GM19468 (cell line): ENCODE results near the gene NCAPD3.

Source experiments
- ATAC-seq: cut with Tn5 transposase; IDR thresholded peaks from one replicate; pipeline ENCODE4 v1.9.1; 2021; ENCODE audit warnings: mild to moderate bottlenecking, moderate library complexity, moderate number of reproducible peaks; ENCODE audit not compliant: unreplicated experiment; ENCODE audit errors: extremely low read depth

The NCAPD3 gene

DNA sequence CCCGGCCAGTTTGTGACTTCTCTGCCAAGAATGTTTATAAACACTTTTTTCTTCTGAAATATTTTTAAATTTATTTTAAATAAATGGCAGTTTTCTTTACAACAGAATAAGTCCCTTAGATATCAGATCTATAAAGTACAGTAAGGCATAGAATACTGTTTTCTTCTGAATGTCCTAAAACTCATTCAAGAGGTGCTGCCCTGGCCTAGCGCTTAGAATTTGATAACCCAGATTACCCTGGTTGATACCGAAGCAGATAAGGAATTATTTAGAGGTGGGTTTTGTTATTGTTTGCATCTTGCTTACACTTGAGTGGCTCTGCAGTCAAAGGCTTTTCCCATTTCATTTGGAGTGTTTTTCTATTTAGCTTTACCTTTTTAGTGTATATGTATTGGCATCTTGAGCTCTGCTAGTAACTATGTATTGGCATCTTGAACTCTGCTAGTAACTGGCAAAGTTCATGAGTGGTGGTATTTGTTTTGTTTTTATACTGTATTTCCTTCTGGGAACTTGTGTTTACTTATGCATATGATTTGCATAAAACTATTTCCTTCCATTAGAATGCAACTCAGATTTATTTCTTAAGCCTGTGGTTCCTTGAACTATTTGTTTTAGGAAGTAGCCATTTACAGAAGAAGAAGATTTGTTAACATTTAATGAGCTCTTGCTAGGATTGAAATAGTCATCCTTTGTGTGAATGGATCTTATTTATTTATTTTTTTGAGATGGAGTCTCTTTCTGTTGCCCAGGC, 30.8 kb upstream of the NCAPD3 start:
- ATAC-seq, result no peak

DNA sequence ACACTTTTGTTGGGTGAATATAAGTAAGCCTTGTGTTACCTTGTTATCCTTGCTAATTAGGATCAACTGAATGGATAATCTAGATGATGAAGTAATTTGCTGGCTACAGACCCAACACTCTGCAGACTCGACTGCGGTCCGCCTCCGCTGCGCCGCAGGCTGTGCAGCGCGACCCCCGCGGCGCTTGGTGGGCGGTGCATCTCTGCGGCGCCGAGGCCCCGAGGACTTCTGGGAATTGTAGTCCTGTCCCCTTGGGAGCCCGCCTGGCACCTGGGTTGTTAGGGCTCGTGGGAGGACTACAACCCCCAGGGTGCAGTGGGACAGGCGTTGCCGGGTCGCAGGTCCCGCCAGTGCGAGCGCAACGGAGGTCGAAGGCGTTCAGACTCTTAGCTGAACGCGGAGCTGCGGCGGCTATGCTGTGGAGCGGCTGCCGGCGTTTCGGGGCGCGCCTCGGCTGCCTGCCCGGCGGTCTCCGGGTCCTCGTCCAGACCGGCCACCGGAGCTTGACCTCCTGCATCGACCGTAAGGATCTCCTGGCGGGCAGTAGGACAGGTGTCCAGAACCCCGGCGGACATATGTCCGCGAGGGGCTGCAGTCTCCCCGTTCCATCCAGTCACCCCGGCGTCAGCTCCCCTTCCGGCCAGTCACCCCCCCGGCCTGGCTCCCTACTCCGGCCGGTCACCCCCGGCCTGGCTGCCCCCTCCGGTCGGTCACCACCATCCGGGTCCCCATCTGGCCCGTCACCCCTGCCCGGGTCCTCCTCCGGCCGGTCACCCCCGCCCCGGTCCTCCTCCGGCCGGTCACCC, 29.6 kb upstream of the NCAPD3 start, which contains the start of the genes ACAD8 and THYN1:
ACAD8 (plus strand) TSS at position 381 of the 806 bp plus-strand sequence; CDS start at position 414, 33 bp downstream.
THYN1 (minus strand) TSS at position 165 of the 806 bp plus-strand sequence. CDS start 470 bp downstream, outside the sequence.
- peak; percentile 100 for ATAC-seq

DNA sequence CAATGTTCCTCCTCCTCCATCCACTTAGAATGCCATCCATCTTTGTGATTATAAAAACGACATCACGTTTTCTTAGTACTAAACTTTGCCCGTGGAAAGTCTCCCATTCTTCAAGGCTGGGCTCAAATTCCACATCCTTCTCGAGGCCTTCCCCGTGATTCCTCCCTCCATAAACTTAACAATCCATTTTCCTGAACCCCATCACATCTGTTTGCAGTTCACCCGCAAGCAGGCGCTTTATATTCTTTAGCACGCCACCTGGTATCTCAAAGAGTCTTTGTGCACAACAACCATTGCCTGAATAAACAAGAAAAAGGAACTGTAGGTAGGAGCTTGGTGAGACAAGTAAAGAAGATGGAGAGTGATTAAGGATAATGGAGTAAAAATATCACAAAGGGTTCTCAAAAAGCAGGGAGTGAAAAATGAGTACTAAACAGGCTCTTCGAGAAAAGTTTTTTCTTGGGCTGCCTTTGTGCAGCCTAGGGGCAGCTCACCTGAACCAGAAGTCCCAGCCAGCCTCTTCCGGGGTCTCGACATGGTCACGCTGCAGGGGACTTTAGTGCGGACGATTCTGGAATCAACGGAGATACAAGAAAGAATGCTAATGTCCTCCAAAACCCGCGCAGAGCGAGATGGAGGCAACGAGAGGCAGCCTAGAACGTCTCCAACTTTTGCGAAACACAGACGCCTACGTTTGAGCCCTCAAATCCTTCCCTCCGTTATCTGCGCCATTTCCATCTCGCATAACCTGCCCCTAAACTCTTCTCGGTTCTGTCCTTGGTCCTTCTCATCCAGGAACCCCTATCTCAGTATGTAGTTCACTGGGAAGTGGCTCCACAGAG, 28.8 kb upstream of the NCAPD3 start:
- peak; percentile 2 for ATAC-seq

DNA sequence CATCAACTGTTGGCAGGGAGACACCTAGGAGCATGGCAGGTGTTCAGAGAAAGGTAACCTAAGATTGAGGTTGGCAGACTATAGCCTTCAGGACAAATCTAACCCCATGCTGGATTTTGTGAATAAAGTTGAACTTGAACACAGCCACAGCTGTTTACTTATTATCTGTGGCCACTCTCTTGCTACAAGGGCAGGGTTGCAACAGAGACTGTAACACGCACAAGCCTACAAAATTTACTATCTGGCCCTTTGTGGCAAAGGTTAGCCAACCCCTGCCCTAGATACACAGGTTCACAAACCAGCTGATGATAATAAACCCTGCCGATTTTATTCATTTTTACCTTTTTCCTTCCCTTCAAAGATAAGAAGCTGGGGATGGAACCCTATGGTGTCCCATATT, 26.9 kb upstream of the NCAPD3 start:
- no peak for ATAC-seq

DNA sequence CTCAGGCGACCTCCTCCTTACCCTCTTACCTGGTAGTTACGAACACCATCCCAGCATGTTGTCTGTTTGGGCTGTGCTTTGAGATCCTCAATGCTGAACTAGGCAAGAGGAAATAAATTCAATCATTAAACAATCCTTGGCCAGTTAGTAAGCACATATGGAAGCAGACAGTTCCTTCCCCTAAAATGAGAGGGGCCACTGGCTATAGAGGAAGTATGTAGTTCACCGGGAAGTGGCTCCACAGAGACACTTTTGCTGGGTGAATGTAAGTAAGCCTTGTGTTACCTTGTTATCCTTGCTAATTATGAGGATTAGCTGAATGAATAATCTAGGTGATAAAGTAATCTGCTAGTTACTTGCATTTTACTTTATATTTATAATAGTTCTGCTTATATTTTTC, 26.5 kb upstream of the NCAPD3 start:
- ATAC-seq, result no peak

DNA sequence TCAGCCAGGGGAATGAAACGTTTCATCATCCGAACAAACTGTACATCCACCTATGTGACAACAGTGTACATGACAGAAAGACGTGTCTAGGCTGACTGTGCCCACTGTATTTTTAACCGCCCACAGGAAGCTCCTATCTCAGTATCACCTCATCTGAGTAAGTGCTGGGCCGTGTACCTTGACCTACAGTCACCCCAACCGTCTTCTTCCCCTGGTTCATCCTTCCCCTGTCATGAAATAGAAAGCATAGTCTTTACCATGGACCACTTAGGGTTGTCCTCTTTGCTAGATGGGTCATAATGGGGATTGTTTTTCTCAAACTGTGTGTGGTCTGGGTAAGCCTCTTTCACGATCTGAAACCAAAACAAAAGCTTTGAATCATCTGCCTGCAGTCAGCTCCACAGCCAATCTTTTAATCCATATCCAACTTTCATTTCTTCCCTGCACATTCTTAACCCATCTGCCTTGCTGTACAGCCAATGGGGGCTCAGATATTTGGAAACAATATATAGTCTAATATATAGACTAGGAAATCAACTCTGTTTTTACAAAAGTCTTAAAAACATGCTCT, 25.2 kb upstream of the NCAPD3 start:
- no peak for ATAC-seq

DNA sequence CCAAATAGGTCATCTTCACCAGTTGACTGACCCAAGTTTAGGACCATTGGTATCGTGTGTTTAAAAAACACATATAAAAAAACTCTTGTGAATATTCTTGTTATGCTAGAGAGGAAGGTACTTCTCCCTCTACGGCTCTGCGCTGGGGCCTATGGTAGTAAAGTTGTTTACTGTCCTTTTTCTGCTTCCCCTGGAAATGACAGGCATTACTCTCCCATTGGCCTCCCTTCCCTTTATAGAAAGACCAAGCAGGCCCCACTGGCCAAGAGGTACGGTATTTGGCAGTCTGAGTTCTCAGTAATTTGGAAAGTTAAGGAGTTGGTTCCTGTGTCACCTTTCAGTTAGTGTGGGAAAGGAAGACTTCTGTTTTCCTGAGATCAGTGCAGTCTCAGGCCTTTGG, 22.9 kb upstream of the NCAPD3 start:
- no peak for ATAC-seq

DNA sequence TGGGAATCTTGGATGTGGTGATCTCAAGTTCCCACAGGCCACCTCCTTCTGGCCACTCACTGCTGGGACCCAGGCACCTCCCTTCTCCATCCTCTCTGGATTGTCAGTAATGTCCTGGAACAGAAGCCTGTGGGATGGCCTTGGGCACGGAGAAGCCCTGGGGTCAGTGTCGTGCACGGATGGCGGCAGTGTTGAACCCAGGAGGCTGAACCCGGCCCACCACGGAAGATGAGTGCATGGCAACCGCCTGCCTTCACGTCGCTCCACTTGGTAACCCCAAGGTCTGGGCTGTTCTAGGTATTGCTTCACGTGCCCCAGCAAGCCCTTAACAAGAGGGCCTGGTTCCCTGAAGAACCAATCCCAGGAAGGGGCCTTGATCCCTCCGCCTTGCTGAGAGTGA, 22.3 kb upstream of the NCAPD3 start:
- no peak for ATAC-seq

DNA sequence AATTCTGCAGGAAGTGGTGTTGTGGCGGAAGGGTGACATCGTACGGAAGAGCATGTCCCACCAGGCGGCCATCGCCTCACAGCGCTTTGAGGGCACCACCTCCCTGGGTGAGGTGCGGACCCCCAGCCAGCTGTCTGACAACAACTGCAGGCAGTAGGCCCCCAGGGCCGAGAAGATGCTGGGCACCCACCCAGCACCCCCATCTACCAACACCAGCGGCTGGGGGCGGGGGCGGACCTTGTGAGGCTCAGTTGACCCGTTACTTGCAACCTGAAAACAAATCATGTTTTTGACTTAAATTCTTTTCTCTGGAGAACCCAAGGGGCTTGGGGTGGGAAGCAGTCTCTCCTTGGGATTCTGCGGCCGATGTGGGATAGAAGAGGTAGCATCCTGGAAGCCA, 21.7 kb upstream of the NCAPD3 start:
- no peak for ATAC-seq

DNA sequence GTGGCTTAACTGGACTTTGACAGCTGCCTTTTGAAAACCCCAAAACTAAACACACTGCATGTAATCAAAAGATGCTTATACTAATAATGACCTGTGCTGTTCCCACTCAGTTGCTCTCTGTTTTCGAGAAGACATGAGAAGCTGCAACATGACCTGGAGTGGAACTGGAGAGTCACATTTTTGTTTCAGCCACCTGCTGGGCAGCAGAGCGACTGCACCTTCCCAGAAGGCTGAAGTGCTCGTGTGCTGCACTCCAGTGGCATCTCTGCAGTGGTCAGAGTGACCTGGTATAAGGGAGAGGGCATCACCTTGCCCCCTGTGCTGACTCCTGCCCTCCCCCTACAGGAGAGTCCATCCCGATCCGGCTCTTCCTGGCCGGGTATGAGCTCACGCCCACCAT, 20.8 kb upstream of the NCAPD3 start:
- peak; percentile 81 for ATAC-seq

DNA sequence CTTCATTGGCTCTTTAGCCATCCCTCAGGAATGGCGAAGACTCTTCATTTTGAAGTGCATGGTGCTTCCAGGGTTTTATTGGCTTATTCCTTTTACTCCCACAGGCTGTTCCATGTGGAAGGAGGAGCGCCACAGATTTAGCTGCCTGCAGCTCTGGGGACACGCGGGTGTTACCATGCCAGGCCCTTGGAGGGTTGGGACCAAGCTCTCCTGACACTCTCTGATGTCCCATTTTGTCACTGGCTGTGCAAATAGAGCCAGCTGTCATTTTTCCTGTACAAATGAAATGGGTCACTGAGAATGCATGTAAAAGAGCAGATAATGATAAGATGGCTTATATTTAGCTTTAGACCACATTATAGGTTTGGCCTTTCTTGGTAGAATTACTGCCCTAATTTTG, 20.1 kb upstream of the NCAPD3 start:
- ATAC-seq, result no peak

DNA sequence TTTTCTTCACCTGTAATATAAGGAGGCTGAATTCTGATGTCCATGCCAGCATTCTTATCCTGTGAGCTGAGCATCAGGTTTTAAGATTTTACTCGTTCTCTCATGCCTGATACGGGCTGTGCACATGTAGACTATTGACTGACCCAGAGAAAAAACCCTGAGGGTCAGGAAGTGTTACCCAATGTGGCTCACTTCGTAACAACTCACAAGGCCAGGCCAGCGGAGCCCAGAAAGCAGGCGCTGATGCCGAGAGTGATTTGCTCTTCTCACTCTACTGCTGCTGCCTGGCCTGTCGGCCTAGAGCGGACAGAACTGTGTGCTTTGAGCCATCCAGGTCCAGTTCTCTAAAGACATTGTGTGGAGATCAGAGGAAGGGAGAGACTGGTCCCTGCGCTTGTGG, 18.6 kb upstream of the NCAPD3 start:
- ATAC-seq, result no peak

DNA sequence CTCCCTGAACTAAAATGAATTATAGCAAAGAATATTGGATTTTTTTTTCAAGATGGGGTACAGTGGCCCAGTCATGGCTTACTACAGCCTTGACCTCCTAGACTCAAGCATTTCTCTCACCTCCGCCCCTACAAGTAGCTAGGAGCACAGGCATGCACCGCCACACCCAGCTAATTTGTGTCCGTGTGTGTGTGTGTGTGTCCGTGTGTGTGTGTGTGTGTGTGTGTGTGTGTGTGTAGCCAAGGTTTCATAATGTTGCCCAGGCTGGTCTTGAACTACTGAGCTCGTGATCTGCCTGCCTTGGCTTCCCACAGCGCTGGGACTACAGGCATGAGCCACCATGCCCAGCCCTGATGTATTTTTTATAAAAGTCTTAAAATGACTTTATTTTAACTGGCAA, 16.8 kb upstream of the NCAPD3 start:
- no peak for ATAC-seq

DNA sequence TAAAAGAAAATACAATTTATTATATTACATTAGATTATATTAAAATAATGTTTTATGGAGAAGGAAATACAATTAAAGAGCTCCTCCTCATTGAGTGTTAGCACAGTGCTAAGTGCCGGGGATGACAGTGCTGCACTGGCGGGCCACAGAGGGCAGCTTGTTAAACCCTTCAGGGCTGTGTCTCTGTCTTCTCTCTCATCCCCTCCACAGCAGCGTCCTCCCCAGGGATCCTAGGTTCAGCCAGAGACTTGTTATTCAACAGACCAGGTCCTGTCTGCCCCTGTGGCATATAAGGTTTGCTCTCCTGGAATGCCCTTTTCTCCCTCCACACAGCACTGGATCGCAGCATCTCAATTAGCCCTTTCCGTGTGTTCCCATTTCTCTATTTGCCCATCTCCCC, 15.2 kb upstream of the NCAPD3 start:
- no peak for ATAC-seq

DNA sequence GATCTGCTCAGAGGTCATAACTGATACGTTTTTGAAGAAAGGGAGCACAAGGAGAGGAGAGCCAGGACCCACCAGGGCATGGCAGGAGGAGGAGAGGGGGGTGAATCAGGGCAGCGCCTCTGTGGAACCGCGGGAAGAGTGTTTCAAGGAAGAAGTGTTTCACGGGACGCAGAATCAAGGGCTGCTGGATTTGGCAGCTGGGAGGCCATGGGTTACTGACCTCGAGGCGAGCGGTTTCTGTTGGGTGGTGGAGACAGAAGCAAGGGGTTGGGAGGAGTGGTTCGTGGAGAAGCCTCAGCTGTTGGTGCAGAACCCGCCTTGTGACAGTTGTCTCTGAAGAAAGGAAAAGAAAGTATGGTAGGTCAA, 13.8 kb upstream of the NCAPD3 start:
- ATAC-seq, result no peak

DNA sequence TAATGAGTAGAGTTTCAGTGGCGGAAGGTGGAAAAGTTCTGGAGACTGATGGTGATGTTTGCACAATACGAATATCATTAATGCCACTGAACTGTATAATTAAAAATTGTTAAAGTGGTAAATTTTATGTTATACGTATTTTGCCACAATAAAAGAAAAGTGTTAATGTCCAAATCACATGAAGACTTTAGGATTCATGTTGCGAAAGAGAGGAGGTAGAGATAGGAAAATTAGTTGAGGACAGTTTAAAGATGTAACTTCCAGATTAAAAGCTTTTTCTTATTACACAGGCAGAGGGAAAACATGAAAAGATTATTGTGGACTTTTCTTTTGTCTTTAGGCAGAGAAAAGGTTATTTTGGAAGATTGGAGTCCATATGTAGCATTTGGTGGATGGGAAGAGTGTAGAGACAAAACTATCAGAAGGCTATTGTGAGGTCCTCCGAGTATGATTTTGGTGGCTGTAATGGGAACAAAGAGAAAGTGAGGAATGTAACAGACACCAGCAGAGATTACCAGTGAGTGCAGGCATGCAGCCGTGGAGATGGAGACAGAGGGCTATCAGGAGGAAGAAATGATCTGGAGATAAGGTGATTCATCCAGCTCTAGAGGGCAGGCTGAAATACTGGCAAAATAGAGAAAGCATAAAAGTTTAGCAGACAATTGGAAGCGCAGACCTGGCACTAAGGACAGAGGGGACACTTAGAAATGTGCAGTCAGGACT, 13.2 kb upstream of the NCAPD3 start:
- ATAC-seq, result no peak

DNA sequence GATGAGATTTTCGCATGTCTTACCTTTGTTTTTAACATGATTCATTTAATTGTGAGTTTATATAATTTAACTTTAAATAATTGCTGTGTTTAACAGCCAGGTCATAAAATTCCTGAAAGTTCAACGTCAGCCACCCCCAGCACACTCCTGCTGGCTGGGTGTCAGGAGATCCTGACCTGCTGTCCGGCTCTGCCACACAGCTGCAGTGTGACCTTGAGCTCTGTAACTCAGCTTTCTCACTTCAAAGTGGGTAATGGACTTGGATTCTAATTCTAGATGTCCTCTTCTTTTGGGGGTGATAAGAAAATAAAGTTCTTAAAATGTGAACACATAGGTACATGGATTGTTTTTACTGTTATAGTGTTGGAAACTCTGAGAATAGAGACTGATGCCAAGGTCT, 11.6 kb upstream of the NCAPD3 start:
- ATAC-seq, result no peak

DNA sequence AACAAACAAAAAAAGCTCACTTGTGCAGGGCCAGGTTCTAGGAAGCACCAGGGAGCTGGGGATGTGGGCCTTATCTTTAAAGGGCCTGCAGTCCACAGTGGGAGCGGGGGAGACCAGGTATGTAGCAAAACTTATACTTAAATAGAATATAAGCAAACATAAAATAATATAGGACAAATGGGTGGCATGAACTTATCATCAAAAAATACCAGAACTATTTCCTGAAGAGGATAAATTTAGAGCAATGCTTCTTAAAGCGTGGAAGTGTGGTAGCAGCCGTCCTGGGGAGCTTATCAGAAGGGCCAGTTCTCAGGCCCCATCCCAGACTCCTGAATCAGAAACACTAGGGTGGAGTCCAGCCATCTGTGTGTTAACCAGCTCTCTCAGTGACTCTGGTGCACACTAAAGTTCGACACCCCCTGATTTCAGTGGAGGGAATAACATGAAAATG, 10.0 kb upstream of the NCAPD3 start:
- no peak for ATAC-seq

DNA sequence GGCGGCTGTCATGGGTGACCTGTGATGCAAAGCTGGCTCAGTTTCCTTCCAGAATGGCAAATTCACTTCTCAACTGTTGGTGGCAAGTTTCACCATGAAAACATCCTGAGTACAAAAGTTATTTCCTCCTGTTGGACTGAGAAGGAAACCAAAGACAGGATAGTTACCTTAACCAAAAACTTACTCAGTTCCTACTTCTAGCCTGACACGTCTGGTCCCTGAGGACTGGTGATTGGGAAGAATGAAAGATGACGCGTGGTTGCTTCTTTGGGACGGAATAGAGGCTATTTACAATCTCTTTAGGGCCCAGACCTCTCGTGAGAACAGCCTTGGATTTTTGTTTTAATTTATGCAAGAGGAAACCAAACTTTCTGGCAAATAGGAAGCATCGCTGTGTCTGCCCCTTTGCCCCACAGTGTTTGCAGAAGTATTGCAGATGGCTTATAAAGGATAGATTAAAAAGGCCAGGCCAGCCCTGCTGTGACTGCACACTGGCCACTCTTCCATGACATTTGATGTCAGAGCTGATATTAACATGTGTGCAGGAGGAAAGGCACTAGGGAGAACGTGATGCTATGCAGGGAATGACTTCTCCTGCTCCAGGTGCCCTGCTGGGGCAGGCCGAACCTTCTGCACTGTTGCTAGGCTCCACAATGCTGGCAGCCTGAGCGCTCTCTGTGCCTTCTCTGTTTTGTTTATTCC, 8.3 kb upstream of the NCAPD3 start:
- ATAC-seq, result no peak
